Measurements from ENCODE around the gene SUSD4.
"Not testable (repeated sequence)": the region's sequence is repeated elsewhere in the genome, so short reads cannot be mapped to it uniquely, and the experiment has no call there.

SUSD4 gene

GRCh38 chr1:223405507-223405906 is 41.5 kb upstream of the SUSD4 start:
- no peak for TF ChIP-seq CTCF (IDR thresholded peaks at IDR 0.05; ENCODE audit: low read depth, low read length, missing control alignments)
- no peak overlapping the region for H3K27ac ChIP-seq
- H3K36me3 ChIP-seq (replicated peaks): no peaks in the 10 kb centered on the region
- no peak for DNase-seq
- H3K4me3 ChIP-seq (ENCODE audit: low read depth, low read length): no peak overlapping the region
- in situ Hi-C loops (cut with HindIII; ENCODE audit: low pct_ligation_motif_present, low sequenced_read_pairs): no loop called here
- H3K27me3 ChIP-seq (replicated peaks): no peaks in the 10 kb centered on the region

- Histone ChIP-seq H3K27me3 (replicated peaks) (no peaks in the 10 kb centered on the region), H3K4me3 (ENCODE audit: low read depth, low read length) (no peak overlapping the region), H3K27ac (no peak overlapping the region), H3K36me3 (replicated peaks) (no peaks in the 10 kb centered on the region)
- in situ Hi-C loops (cut with HindIII; ENCODE audit: low pct_ligation_motif_present, low sequenced_read_pairs): no loop called here
- DNase-seq: no peak
- TF ChIP-seq CTCF (IDR thresholded peaks at IDR 0.05; ENCODE audit: low read depth, low read length, missing control alignments): no peak
These were observed 39.3 kb upstream of the SUSD4 start for GRCh38 chr1:223403184-223403815.

- no peak overlapping the region for H3K4me3 ChIP-seq (ENCODE audit: low read depth, low read length)
- no peak for TF ChIP-seq CTCF (IDR thresholded peaks at IDR 0.05; ENCODE audit: low read depth, low read length, missing control alignments)
- in situ Hi-C loops (cut with HindIII; ENCODE audit: low pct_ligation_motif_present, low sequenced_read_pairs): no loop called here
- no peak for DNase-seq
- H3K27me3 ChIP-seq (replicated peaks): no peaks in the 10 kb centered on the region
- no peaks in the 10 kb centered on the region for H3K36me3 ChIP-seq (replicated peaks)
- no peak overlapping the region for H3K27ac ChIP-seq
These were observed 38.8 kb upstream of the SUSD4 start for GRCh38 chr1:223402790-223403142.

- Histone ChIP-seq H3K4me3 (ENCODE audit: low read depth, low read length) (no peak overlapping the region), H3K27ac (no peak overlapping the region), H3K27me3 (replicated peaks) (no peaks in the 10 kb centered on the region), H3K36me3 (replicated peaks) (no peaks in the 10 kb centered on the region)
- no peak for DNase-seq
- in situ Hi-C loops (cut with HindIII; ENCODE audit: low pct_ligation_motif_present, low sequenced_read_pairs): no loop called here
- no peak for TF ChIP-seq CTCF (IDR thresholded peaks at IDR 0.05; ENCODE audit: low read depth, low read length, missing control alignments)
These were observed 38.2 kb upstream of the SUSD4 start for GRCh38 chr1:223401873-223402789.

- H3K36me3 ChIP-seq (replicated peaks); in situ Hi-C loops (cut with HindIII; ENCODE audit: low pct_ligation_motif_present, low sequenced_read_pairs); H3K27me3 ChIP-seq (replicated peaks); H3K4me3 ChIP-seq (ENCODE audit: low read depth, low read length); H3K27ac ChIP-seq; DNase-seq: not testable (repeated sequence)
These were observed 35.4 kb upstream of the SUSD4 start for GRCh38 chr1:223399393-223399792.

GRCh38 chr1:223394706-223395105 is 30.7 kb upstream of the SUSD4 start:
- no peak for DNase-seq
- in situ Hi-C loops (cut with HindIII; ENCODE audit: low pct_ligation_motif_present, low sequenced_read_pairs): no loop called here
- Histone ChIP-seq H3K36me3 (replicated peaks) (no peaks in the 10 kb centered on the region), H3K27ac (no peak overlapping the region), H3K27me3 (replicated peaks) (peaks cover 19% of the 10 kb centered on the region), H3K4me3 (ENCODE audit: low read depth, low read length) (no peak overlapping the region)
- no peak for TF ChIP-seq CTCF (IDR thresholded peaks at IDR 0.05; ENCODE audit: low read depth, low read length, missing control alignments)
